HCEC 1CT (cell line): ENCODE data around the gene CACNG7.
A peak's percentile ranks its signal among the peaks of the same experiment; 100 is the strongest.
"Not testable (repeated sequence)": the region's sequence is repeated elsewhere in the genome, so short reads cannot be mapped to it uniquely, and the experiment has no call there.

Experiments
- DNase-seq: peaks from one replicate; pipeline ENCODE4 v3.0.0-alpha.2; 2017

CACNG7 gene

GRCh38 chr19:53908935-53909415, at the start of gene CACNG7:
TSS of gene CACNG7 (plus strand) at chr19:53909278. CDS start at chr19:53912832, 3,554 bp downstream.
- no peak for DNase-seq

GRCh38 chr19:53864308-53864836, 44.7 kb upstream of the CACNG7 start:
- DNase-seq = no peak

- no peak for DNase-seq
Observed at GRCh38 chr19:53865523-53865917, 43.6 kb upstream of the CACNG7 start.

- peak; percentile 61 for DNase-seq
Observed at GRCh38 chr19:53865918-53866864, 42.9 kb upstream of the CACNG7 start.

GRCh38 chr19:53866865-53867224, 42.2 kb upstream of the CACNG7 start:
- no peak for DNase-seq

GRCh38 chr19:53867225-53868090, 41.6 kb upstream of the CACNG7 start, which contains the start of gene MYADM:
TSS of gene MYADM (plus strand) at chr19:53867883. CDS start at chr19:53873530, 5,647 bp downstream.
- peak; percentile 97 for DNase-seq

GRCh38 chr19:53868091-53868891, 40.8 kb upstream of the CACNG7 start:
- DNase-seq = peak; percentile 74

- peak; percentile 89 for DNase-seq
Observed at GRCh38 chr19:53868892-53869804, 39.9 kb upstream of the CACNG7 start.

- not testable (repeated sequence) for DNase-seq
Observed at GRCh38 chr19:53869805-53870484, 39.1 kb upstream of the CACNG7 start.

GRCh38 chr19:53870485-53870844, 38.6 kb upstream of the CACNG7 start:
- no peak for DNase-seq

GRCh38 chr19:53871454-53871853, 37.6 kb upstream of the CACNG7 start:
- no peak for DNase-seq

GRCh38 chr19:53872762-53873161, 36.3 kb upstream of the CACNG7 start:
- no peak for DNase-seq

GRCh38 chr19:53873773-53874605, 35.1 kb upstream of the CACNG7 start:
- no peak for DNase-seq

- DNase-seq = no peak
Observed at GRCh38 chr19:53874606-53874990, 34.5 kb upstream of the CACNG7 start.

GRCh38 chr19:53875602-53876325, 33.3 kb upstream of the CACNG7 start:
- DNase-seq = no peak

GRCh38 chr19:53876651-53877224, 32.3 kb upstream of the CACNG7 start:
- no peak for DNase-seq

GRCh38 chr19:53877361-53877766, 31.7 kb upstream of the CACNG7 start:
- no peak for DNase-seq

- no peak for DNase-seq
Observed at GRCh38 chr19:53878776-53879139, 30.3 kb upstream of the CACNG7 start.
